GM13977 (cell line): Measurements from ENCODE around the gene KIF26B.

Experiments used
- DNase-seq: peaks from one replicate; pipeline ENCODE4 v3.0.0; 2012; ENCODE audit warnings: low spot score
- CTCF ChIP-seq: IDR thresholded peaks from 2 replicates; pipeline ENCODE4 v1.5.1; 2012; ENCODE audit warnings: mild to moderate bottlenecking, control low read depth; ENCODE audit not compliant: insufficient read depth; ENCODE audit errors: extremely low read depth, missing control alignments
- in situ Hi-C: fragments of 300-500 bp; cut with MboI; formaldehyde crosslinking; loops from one replicate; pipeline ENCODE4 v1.12.0; 2022; ENCODE audit warnings: low sequenced_read_pairs, low pct_unique_long_range_greater_than_20kb, mixed read lengths, inconsistent platforms; ENCODE audit not compliant: unreplicated experiment

KIF26B gene

GRCh38 chr1:245488346-245489129, 333.8 kb downstream of the KIF26B start:
- no peak for DNase-seq
- no peak for TF ChIP-seq CTCF
- in situ Hi-C loops: no loop called here

GRCh38 chr1:245489838-245490237, 335.1 kb downstream of the KIF26B start:
- DNase-seq: no peak
- in situ Hi-C loops: no loop called here
- TF ChIP-seq CTCF: no peak

GRCh38 chr1:245493029-245493428, 338.2 kb downstream of the KIF26B start:
- TF ChIP-seq CTCF: no peak
- no peak for DNase-seq
- in situ Hi-C loops: no loop called here

- in situ Hi-C loops: no loop called here
- TF ChIP-seq CTCF: no peak
- no peak for DNase-seq
Measured at GRCh38 chr1:245495681-245496080, 340.9 kb downstream of the KIF26B start.

GRCh38 chr1:245500546-245500945, 345.8 kb downstream of the KIF26B start:
- TF ChIP-seq CTCF: no peak
- in situ Hi-C loops: no loop called here
- DNase-seq: no peak

- no peak for TF ChIP-seq CTCF
- in situ Hi-C loops: no loop called here
- DNase-seq: no peak
Measured at GRCh38 chr1:245501633-245502032, 346.8 kb downstream of the KIF26B start.
